ENCODE data around the gene NEURL2. TPM values are rescaled to one million over a fixed set of nuclear protein-coding genes. Genes with fewer than 3 reads are reported as not detected.

Gene NEURL2
- total RNA-seq, 1 experiment from 2014 or later = 2.3 TPM

GRCh38 chr20:45909336-45909808 lies 18.4 kb upstream of the NEURL2 start:
- BruUV-seq (replicated peaks) = no TSS peak
- Histone ChIP-seq H3K79me2 (ENCODE audit: low read length) (no peaks in the 10 kb centered on the region), H2AFZ (ENCODE audit: low read length) (no peak overlapping the region), H3K27ac (ENCODE audit: low read length) (no peak overlapping the region), H4K20me1 (ENCODE audit: low read length) (no peaks in the 10 kb centered on the region), H3K4me1 (ENCODE audit: insufficient read depth, low read length) (peaks cover 26% of the 10 kb centered on the region), H3F3A (ENCODE audit: low read length, unreplicated experiment) (peaks cover 4% of the 10 kb centered on the region), H3K9me2 (replicated peaks; ENCODE audit: low read length) (no peaks in the 10 kb centered on the region), H3K9me3 (ENCODE audit: low read length) (no peaks in the 10 kb centered on the region), H3K27me3 (ENCODE audit: low read length) (no peaks in the 10 kb centered on the region), H3K36me3 (ENCODE audit: low read depth, low read length) (no peaks in the 10 kb centered on the region), H3K4me2 (ENCODE audit: low read length) (no peak overlapping the region), H3K9ac (ENCODE audit: low read length) (no peak overlapping the region), H3K4me3 (ENCODE audit: low read length) (no peak overlapping the region)
- no peak for ATAC-seq
- TF ChIP-seq EZH2 (IDR thresholded peaks at IDR 0.05; ENCODE audit: low read length, unreplicated experiment) (no peak), CTCF (conservative IDR thresholded peaks at IDR 0.05; ENCODE audit: low read depth, low read length) (no peak), EZH2phosphoT487 (IDR thresholded peaks at IDR 0.05; ENCODE audit: borderline replicate concordance, low read length) (no peak)
- POLR2A ChIA-PET (ENCODE audit: unreplicated experiment) = interaction anchor here (0.5 to 0.6 kb wide), 2 partner anchors 26 to 74 kb away, joined by 3 to 29 read pairs; no protein-coding TSS in a partner anchor
- DNase-seq = no peak
- intact Hi-C loops (cut with micrococcal nuclease) = no loop called here
- CTCF ChIA-PET = no interaction called here

- Histone ChIP-seq H3K4me2 (ENCODE audit: low read length) (no peak overlapping the region), H3F3A (ENCODE audit: low read length, unreplicated experiment) (peaks cover 4% of the 10 kb centered on the region), H3K4me1 (ENCODE audit: insufficient read depth, low read length) (peaks cover 26% of the 10 kb centered on the region), H3K36me3 (ENCODE audit: low read depth, low read length) (no peaks in the 10 kb centered on the region), H3K27me3 (ENCODE audit: low read length) (no peaks in the 10 kb centered on the region), H3K9me2 (replicated peaks; ENCODE audit: low read length) (no peaks in the 10 kb centered on the region), H3K79me2 (ENCODE audit: low read length) (no peaks in the 10 kb centered on the region), H3K27ac (ENCODE audit: low read length) (no peak overlapping the region), H3K4me3 (ENCODE audit: low read length) (no peak overlapping the region), H3K9me3 (ENCODE audit: low read length) (no peaks in the 10 kb centered on the region), H4K20me1 (ENCODE audit: low read length) (no peaks in the 10 kb centered on the region), H2AFZ (ENCODE audit: low read length) (no peak overlapping the region), H3K9ac (ENCODE audit: low read length) (no peak overlapping the region)
- TF ChIP-seq EZH2phosphoT487 (IDR thresholded peaks at IDR 0.05; ENCODE audit: borderline replicate concordance, low read length) = no peak
- no peak for TF ChIP-seq EZH2 (IDR thresholded peaks at IDR 0.05; ENCODE audit: low read length, unreplicated experiment)
- ChIA-PET POLR2A (ENCODE audit: unreplicated experiment) (no interaction called here), CTCF (no interaction called here)
- intact Hi-C loops (cut with micrococcal nuclease) = no loop called here
- ATAC-seq (no peak), DNase-seq (no peak)
- no TSS peak for BruUV-seq (replicated peaks)
Measured at GRCh38 chr20:45908084-45908483, 17.1 kb upstream of the NEURL2 start.

DNA sequence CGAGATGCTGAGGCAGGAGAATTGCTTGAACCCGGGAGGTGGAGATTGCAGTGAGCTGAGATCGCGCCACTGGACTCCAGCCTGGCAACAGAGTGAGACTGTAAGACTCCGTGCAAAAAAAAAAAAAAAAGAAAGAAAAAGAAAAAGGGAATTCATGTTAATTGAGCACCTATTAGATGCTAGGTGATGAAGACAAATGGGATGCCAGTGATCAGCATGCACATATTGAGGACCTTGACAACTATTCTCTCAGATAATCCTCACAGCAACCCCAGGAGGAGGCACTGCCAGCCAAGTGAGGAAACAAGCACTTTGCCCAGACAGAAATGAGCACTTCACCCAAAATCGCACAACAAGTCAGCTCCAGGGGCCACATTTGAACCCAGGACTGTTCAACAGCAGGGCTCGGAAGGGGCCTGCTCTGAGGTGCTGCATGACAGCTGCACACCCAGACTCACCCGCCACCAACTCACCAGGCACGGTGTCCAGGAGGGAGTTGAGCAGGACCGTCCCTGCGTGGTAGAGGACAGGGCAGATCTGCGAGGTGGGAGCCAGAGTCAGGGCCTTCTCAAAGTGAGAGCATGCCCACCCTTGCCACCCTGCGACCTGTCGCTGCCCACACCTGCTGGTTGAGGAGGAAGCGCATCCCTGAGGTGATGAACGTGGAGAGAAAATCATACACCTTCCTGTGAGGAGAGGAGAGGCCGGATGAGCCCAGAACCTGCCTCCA lies 16.4 kb upstream of the NEURL2 start:
- H3K27ac ChIP-seq (ENCODE audit: low read length) = no peak overlapping the region
- H3K9me3 ChIP-seq (ENCODE audit: low read length) = no peaks in the 10 kb centered on the region
- no peak overlapping the region for H3K4me2 ChIP-seq (ENCODE audit: low read length)
- DNase-seq (no peak), ATAC-seq (no peak)
- no peaks in the 10 kb centered on the region for H4K20me1 ChIP-seq (ENCODE audit: low read length)
- POLR2A ChIA-PET (ENCODE audit: unreplicated experiment) = no interaction called here
- H3K4me1 ChIP-seq (ENCODE audit: insufficient read depth, low read length) = peaks cover 26% of the 10 kb centered on the region
- H3K27me3 ChIP-seq (ENCODE audit: low read length) = no peaks in the 10 kb centered on the region
- no peaks in the 10 kb centered on the region for H3K9me2 ChIP-seq (replicated peaks; ENCODE audit: low read length)
- TF ChIP-seq EZH2phosphoT487 (IDR thresholded peaks at IDR 0.05; ENCODE audit: borderline replicate concordance, low read length) (no peak), CTCF (conservative IDR thresholded peaks at IDR 0.05; ENCODE audit: low read depth, low read length) (no peak), EZH2 (IDR thresholded peaks at IDR 0.05; ENCODE audit: low read length, unreplicated experiment) (no peak)
- no peak overlapping the region for H3K9ac ChIP-seq (ENCODE audit: low read length)
- no peaks in the 10 kb centered on the region for H3K36me3 ChIP-seq (ENCODE audit: low read depth, low read length)
- no TSS peak for BruUV-seq (replicated peaks)
- H3K79me2 ChIP-seq (ENCODE audit: low read length) = no peaks in the 10 kb centered on the region
- intact Hi-C loops (cut with micrococcal nuclease) = no loop called here
- no peak overlapping the region for H2AFZ ChIP-seq (ENCODE audit: low read length)
- no peak overlapping the region for H3K4me3 ChIP-seq (ENCODE audit: low read length)
- CTCF ChIA-PET = no interaction called here
- H3F3A ChIP-seq (ENCODE audit: low read length, unreplicated experiment) = peaks cover 4% of the 10 kb centered on the region
